Stimulated activated CD4-positive, alpha-beta T cell treated with anti-CD3 and anti-CD28 coated beads, Interleukin-4, amount 100 ng/mL, for 4 hours (primary cell): ENCODE measurements around the gene PSAPL1.

ENCODE experiments used
- DNase-seq, 2 experiments: peaks; one replicate each; pipeline ENCODE4 v3.0.0-alpha.2; 2020

PSAPL1 gene, protein sequence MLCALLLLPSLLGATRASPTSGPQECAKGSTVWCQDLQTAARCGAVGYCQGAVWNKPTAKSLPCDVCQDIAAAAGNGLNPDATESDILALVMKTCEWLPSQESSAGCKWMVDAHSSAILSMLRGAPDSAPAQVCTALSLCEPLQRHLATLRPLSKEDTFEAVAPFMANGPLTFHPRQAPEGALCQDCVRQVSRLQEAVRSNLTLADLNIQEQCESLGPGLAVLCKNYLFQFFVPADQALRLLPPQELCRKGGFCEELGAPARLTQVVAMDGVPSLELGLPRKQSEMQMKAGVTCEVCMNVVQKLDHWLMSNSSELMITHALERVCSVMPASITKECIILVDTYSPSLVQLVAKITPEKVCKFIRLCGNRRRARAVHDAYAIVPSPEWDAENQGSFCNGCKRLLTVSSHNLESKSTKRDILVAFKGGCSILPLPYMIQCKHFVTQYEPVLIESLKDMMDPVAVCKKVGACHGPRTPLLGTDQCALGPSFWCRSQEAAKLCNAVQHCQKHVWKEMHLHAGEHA

DNA sequence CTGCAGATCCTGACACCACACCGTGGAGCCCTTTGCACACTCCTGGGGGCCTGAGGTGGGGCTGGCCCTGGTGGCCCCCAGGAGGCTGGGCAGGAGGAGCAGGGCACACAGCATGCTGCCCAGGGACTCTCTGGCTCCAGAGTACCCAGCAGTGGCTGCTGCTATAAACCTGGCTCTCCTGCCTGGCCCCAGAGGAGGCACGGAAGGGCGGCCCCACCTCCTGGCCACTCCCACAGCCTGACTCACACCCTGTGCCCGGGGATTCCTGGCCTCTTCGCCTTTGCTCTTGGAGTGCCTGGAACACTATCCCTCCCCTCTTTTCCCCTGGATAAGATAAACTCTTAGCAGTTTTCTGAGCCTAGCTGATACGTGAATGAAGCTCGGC lies at the start of gene PSAPL1:
PSAPL1 (minus strand) TSS at position 165 of the 385 bp plus-strand sequence; CDS start at position 114, 51 bp downstream.
- no peak for DNase-seq

DNA sequence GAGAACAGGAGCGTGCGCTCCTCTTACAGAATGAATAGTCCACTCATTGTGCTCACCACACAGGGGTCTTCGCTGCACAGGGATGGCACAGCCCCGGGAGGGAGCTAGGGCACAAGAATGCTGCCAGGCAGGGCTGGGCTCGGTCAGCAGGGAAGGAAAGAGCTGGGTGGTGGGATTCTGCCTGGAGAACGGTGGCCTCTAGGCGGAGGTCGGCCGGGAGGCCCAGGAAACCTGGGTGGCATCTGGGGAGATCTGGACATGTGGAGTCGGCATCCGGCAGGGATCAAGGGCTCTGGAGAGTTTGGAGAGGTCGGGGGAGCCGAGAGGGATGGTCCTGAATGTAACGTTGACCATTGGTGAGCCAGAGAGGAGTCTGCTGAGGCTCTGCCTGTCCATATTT lies 46.5 kb upstream of the PSAPL1 start:
- no peak for DNase-seq

DNA sequence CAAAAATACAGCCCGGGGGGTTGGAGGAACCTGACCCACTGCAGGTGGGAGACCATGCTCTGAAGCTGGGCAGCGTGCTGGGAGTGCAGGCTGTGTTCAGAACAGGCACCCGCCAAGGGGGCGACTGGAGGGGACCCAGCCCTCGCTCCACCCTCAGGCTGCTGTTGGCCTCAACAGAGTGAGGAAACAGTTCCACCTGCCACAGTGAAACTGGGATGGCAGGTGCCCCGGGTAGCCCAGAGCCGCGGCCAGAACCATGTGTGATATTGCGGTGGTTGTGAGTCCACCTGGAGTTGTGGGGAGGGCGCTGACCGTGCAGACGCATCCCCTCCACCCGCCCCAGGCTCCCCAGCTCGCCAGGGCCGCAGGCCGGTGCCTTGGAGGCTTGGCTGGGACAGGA lies 45.7 kb upstream of the PSAPL1 start:
- no peak for DNase-seq

DNA sequence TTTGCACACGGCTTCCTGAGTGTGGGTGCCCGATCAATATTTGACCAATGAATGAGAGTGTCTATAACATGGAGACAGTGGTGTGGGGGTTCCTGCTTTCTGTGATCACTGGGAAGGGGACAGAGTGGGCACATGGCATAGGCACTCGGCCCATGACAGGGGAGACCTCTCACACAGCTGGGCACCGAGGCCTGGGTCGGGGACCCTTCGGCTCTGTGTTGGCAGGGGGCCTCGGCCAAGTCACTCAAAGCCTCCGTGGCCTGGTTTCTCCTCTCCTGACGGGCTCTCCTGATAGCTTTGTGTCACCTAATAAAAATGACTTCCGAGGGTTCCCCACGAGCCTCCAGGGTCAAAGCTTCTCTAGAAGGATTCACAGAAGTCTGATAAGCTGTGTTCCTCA lies 43.9 kb upstream of the PSAPL1 start:
- no peak for DNase-seq

DNA sequence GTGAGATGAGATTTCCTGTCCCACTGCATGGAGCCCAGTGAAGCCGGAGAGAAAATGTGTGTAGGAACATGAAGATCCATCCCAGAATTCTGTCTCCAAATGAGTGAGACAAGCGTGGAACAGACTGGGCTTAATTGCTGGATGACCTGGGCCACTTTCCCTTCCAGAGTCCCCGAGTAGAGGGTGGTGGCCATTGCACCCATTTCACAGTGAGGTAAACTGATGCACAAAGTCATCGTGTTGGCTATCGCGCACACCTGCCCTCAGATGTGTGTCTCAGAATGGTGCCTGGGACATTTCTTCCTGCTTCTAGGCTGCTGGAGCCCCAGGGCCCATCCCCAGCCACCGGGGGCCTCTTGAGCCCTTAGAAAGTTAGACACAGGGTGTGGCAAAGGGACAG lies 43.0 kb upstream of the PSAPL1 start:
- no peak for DNase-seq

DNA sequence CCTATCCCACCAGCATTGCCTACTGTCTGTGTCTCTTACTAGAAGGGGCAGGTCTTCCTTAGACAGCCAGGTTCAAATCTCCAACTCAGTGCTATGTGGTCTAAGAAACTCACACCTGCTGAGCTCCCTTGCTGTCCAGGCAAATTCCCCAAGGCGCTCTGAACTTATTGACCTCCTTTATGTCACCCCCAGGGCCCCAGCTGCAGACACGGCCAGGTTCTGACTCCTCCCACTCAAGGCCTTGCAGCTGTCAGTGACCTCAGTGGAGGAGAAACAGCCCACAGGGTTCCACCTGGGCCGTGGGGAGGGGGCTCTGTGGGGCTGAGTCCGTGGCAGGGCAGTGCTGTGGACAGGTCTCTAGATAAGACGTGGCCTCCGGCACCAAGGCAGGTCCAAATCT lies 42.1 kb upstream of the PSAPL1 start:
- no peak for DNase-seq

DNA sequence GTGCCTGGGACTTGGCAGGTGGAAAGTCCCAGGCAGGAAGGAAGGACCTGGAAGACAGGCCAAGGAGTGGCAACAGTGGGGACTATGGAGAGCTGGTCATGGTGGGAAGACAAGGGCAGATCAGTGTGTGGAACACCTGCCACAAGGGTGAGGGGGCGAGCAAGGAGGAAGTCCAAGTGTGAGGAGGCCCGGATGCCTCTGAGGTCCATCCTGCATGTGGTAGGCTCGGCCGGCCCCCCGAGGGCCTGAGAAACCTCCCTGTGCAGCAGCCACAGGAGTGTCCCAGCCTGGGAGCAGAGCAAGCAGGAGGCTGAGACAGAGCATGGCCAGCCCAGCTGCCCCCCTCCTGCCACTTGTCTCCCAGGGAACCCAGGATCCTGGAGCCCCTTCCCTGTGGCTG lies 40.5 kb upstream of the PSAPL1 start:
- DNase-seq, result no peak

DNA sequence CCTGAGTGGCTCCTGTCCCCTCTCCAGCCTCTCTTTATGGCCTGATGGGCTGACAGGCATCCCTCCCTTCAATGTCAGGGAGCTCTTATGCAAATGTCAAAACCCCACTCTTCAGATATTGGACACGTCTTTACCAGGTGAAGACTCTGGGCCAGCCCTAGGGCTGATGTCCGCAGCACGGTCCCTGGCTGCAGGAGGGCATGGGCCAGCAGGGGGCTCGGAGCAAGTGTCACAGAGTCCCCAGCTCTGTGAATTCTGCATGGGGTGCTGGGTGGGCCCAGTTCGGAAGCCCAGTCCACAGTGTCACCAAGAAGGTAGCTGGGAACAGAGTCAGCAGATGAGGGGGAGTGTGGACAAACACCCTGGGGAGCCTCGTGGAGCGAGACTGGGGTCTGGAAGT lies 39.6 kb upstream of the PSAPL1 start:
- no peak for DNase-seq

DNA sequence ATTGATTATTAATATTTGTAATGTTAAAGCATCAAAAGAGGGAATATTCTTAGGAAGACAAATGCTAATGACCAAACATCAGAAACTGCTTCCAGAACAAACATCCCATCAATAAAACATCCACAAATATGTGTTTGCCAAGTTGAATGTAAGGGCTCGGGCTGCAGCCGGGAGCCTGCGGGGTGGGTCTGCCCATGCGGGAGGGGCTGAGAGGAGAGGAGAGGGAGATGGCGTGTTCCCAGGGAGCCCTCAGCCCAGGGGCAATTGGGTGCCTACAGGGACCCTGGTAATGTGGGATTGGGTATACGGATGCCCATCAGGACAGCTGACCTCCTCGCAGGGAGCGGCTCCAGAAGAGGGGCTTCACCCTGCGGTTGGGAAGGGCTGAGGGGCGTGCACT lies 38.4 kb upstream of the PSAPL1 start:
- no peak for DNase-seq

DNA sequence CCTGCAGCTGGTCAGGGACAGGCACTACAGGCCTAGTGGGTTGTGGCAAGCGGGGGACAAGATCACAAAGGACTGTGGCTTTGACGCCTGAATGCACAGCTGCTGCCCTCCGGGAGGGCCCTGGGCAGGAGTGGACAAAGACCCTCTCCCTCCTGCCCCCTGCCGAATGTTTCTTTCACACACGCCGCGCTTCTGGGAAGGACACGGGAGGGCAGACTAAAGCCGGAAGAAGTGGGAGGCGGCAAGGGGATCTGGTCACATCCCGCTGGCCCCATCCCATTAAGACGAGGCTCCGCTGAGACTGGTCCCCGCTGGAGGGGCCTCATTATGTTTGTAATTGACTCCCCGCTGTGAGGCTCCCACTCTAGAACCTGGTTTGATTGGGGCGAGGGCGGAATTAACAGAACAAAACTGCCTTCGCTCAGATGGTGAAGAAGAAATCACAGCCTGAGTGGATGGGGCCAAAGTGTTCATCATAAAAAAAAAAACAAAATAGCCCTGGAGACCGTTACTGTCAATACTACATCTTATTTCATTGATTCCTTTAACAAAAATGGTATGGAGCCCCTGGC lies 37.8 kb upstream of the PSAPL1 start:
- no peak for DNase-seq

DNA sequence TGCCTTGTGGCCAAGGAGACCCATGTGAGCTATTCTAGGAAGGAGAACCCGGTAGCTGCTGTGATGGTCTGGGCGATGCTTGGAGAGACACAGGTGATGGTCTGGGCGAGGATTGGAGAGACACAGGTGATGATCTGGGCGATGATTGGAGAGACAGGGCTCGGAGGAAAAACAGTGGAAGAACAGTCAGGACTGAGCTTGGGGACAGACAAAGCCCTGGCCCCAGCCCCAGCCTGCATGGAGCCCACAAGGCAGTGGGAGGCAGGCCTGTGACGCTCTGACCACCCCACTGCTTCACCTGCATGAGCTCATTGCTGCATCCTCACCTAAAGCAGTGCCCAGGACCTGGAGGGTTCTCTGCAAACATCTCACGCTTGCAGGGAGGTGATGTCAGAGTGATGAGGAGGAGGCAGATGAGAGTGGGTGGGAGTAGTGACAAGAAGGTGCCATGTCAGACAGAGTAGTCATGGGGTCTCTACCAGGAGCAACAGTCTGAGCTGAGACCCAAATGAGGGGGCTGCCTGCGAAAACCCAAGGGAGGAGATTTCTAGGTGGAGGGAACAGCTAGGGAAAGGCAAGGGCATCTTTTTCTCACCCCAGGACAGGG lies 35.9 kb upstream of the PSAPL1 start:
- no peak for DNase-seq

DNA sequence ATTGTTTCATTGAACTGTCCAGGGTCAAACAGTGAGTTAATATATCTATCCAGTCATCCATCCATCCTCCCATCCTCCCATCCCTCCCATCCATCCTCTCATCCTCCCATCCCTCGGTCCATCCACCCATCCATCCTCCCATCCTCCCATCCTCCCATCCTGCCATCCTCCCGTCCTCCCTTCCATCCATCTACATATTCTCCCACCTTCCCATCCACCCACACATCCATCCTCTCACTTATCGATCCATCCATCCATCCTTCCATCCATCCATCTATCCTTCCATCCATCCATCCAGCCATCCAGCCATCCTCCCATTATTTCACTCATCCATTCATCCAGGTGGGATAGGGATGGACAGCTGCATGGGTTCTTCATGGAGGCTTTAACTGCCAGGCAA lies 35.4 kb upstream of the PSAPL1 start:
- DNase-seq, result no peak

DNA sequence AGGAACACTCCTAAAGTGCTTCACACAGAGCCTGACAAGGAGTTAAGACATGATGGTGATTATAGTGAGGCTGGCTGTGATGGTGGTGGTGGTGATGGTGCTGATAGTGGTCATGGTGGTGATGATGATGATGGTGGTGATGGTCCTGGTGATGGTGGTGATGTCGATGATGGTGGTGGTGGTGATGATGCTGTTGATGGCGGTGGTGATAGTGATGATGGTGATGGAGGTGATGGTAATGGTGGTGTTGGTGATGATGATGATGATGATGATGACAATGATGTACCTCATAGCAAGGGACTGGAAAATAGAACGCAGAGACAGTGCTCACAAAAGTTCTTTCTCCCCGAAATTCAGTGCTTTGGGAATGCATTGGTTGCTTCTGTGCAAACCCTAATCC lies 34.3 kb upstream of the PSAPL1 start:
- no peak for DNase-seq

DNA sequence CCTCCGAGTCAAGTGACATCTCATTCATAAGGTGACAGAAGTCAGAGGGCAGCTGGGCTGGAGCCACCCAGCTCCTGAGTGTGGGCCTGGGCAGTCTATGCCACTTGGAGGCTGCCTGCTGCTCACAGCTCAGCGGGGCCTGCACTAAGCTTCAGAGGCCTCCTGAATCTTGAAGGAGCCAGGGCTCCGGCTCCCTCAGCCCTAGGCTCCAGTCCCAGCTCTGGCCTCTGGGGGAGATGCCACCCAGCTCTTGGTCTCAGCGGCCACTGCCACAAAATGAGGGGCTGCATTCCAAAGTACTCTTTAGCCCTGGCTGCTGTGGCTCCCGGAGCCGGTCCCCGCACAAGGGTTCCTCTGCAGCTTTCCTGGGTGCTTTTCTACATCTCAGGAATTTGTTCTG lies 32.7 kb upstream of the PSAPL1 start:
- no peak for DNase-seq

DNA sequence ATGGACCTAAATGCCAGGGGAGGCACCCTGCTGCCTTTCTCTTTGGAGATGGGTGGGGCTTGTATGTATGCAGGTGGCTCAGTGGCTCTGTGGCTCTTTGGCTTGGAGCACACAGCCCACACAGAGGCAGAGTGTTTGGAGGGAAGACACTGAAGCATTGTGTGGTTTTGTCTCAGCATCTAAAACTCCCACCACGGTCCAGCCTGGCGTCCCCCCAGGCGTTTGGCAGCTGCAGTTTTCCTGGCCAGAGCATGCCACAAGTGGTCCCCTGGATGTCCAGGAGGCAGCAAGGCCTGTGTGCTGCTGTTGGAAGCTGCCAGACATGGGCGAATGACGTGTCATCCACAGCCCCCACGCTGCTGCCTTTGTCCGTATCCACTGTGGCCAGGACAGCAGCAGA lies 32.2 kb upstream of the PSAPL1 start:
- no peak for DNase-seq

DNA sequence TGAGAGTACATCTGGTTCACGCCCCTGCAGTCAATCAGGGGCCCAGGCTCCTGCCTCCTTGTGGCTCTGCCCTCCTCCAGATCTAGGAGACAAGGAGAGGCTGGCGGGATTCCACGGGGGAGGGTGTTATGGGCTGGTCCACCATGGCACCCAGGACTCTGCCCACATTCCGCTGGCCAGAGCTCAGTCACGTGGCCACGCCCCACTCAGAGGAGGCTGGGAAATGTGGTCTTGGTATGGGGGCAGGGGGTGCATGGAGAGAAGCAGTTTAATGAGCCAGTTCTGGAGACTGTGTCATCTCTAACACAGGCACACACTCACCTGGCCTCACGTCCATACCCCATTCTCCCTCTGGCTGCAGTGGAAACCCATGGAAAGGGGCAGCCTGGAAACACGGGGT lies 31.5 kb upstream of the PSAPL1 start:
- no peak for DNase-seq

DNA sequence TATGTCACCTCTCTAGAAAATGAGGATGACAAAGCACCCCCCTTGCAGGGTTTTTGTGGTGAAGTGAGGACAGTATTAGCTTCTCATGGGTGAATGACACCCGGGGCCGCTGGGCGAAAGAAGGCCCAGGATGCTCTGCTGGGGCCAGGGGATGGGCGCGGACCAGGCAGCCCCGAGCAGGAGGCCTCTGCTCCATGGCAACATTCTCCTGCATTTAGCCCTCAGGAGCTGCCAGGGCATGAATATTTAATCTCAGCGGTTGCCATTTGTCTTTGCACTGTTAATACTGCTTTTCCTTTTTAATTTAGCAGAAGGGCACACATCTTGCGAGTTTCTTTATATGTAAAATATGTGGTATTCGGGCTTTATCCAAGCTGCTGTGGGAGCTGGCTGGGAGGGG lies 30.3 kb upstream of the PSAPL1 start:
- DNase-seq, result no peak

DNA sequence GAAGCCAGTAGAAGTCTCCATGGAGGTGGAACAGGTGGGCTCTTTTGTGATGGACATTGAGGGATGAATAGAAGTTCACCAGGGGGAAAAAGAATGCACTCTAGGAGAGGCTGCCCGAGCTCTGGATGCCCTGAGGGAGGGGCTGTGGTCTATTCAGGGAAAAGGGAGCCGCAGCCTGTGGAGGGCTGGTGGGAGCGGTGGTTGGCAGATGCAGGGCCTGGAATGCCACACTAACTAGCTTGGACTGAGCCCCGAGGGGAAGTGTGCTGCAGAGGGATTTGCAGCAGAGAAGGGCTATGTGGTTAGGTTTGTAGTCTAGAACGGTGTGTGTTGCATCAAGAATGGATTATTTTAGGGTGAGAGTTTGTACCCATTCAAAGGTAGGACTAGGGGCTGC lies 29.5 kb upstream of the PSAPL1 start:
- DNase-seq, result no peak

DNA sequence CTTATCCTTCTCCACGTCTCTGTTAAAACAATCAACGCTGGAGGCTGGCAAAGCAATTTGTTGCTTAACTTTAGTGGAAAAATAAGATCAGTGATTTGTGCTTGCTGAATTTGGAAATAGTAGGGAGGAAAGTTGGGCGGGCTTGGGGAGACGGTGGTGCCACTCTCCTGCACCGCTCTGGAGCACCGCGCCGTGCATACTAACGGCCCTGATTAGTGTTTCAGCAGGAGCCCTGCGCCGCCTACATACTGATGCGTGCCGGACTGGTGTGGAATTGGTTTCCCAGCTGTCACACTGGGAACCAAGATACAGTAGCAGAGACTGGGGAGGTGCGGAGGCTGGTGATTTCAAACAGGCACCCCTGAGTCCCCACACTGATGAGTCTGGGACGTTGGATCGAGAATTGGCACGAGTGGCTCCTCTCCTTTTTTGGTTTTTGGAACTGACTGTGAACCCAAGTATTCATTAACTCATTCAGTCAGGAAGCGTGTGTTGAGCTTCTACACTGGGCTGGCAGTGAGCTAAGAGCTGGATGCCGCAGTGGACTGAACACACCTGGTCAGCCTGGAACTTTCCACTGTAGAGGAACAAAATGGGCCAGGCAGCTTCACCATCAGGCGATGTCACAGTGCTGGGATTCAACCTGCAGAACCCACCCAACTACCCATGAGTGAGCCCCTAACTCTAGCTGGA lies 29.0 kb upstream of the PSAPL1 start:
- DNase-seq, result no peak

DNA sequence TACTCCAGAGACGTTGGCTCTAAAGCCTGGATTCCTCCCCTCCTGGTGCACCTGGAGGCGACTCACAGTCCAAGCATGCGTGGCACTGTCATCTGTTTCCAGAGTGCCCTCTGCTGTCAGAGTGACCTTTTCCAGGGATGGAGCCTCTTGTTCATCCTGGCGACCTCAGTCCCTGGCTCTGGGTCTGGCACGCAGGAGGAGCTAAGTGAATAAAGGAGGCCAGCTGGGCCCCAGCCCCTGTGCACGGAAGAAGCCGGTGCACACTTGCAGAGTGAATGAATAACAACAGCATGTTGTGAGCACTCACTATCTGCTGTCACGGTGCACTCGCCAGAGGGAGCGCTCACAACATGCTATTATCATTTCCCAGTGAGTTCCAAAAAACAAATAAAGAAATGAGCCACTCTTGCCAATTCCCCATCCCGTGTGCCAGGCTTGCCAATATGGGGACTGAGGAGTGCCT lies 27.8 kb upstream of the PSAPL1 start:
- no peak for DNase-seq

DNA sequence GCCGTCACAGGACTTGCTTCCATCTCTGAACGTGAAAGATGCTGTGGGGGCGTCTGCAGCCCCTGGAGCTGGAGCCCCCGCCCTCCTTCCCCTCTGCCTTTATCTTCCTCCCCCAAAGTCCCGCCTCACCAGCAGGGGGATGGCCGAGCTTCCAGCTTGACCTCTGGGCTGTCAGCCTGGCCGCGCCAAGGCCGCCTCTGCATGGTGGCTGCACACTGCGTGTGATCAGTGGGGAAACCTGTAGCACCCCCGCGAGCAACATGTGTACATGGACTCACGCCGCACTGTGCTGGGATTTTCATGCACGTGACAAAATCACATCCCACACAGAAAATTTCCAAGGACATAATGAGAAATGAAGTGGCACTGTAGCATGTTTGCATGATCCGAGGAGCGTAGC lies 26.5 kb upstream of the PSAPL1 start:
- no peak for DNase-seq

DNA sequence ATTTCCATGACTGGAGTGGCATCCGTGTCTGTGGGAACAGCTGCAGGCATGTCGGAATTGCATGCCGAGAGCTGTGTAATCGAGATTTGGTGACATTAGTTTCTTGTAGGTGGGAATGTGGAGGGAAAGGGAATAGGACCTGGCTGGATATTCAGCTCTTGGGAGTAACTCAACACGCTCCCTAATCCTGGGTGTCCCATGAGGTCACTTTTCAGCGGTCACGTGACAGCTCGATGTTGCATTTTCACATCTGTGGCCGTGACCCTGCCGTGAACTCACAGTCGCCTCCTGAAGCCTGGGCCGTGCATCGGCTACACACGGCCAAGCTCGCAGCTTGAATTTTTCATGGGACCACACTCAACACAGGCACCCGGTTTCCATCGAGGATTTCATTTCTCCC lies 25.8 kb upstream of the PSAPL1 start:
- no peak for DNase-seq

DNA sequence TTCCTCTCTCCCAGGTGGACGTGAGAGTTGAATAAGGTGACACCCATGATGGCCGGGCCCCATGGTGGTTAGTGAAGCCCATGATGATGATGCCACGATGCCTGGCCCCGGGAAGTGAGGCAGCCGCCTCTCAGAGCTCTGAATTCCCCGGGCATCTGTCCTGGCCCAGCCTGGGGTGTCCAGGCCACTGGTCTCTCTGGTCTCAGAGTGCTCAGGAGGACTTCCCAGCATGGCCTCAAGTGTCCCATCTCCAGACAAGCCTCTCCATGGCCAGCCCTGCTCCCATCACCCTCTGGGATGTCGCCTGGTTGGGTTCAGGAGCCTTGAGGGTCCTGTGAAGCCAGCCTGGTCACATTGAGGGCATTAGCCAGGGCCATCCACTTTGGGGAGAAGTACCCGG lies 24.7 kb upstream of the PSAPL1 start:
- no peak for DNase-seq

DNA sequence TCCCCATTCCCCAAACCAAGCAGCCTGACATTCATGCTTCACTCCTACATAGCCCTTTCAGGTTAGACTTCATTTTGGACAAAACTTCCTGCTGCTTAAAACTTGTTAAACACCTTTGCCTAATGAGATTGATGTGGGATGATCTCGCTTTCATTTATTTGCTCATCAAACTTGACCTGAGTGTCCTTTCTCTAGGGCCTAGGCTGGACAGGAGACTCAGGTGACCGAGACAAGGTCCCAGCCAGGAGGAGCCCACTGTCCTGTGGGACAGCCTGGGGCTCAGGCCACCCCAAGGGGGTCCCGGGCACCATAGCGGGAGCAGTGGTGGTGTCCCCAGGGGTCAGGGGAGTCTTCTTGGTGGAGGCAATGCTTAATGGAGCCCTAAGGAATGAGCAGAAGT lies 23.7 kb upstream of the PSAPL1 start:
- DNase-seq, result no peak
